ENCODE results near the gene CUX1.

The CUX1 gene

GRCh38 chr7:102005933-102006480, 188.6 kb downstream of the CUX1 start:
- Histone ChIP-seq H3K27me3 (ENCODE audit: insufficient read depth, poor library complexity, severe bottlenecking) (no peaks in the 10 kb centered on the region), H3K4me3 (replicated peaks; ENCODE audit: insufficient read depth, low read length) (no peak overlapping the region), H3K27ac (replicated peaks) (no peak overlapping the region)
- TF ChIP-seq GABPA (IDR thresholded peaks at IDR 0.05; ENCODE audit: low read depth), result no peak
- TF ChIP-seq POLR2AphosphoS5 (IDR thresholded peaks at IDR 0.05; ENCODE audit: low read depth), result no peak
- no peak for TF ChIP-seq REST (IDR thresholded peaks at IDR 0.05; ENCODE audit: insufficient replicate concordance, low read depth)
- no peak for TF ChIP-seq SPI1 (IDR thresholded peaks at IDR 0.05; ENCODE audit: borderline replicate concordance, low read depth)
- TF ChIP-seq CTCF (IDR thresholded peaks at IDR 0.05; ENCODE audit: insufficient read depth, low read length), result no peak
- DNase-seq (ENCODE audit: low read depth in 1 of 2, low spot score in 1 of 2), result no peak

- DNase-seq (ENCODE audit: low read depth in 1 of 2, low spot score in 1 of 2), result no peak
- H3K27ac ChIP-seq (replicated peaks), result no peak overlapping the region
- no peaks in the 10 kb centered on the region for H3K27me3 ChIP-seq (ENCODE audit: insufficient read depth, poor library complexity, severe bottlenecking)
- no peak for TF ChIP-seq SPI1 (IDR thresholded peaks at IDR 0.05; ENCODE audit: borderline replicate concordance, low read depth)
- no peak for TF ChIP-seq GABPA (IDR thresholded peaks at IDR 0.05; ENCODE audit: low read depth)
- TF ChIP-seq CTCF (IDR thresholded peaks at IDR 0.05; ENCODE audit: insufficient read depth, low read length), result no peak
- no peak for TF ChIP-seq REST (IDR thresholded peaks at IDR 0.05; ENCODE audit: insufficient replicate concordance, low read depth)
- no peak for TF ChIP-seq POLR2AphosphoS5 (IDR thresholded peaks at IDR 0.05; ENCODE audit: low read depth)
- no peak overlapping the region for H3K4me3 ChIP-seq (replicated peaks; ENCODE audit: insufficient read depth, low read length)
Measured at GRCh38 chr7:102006695-102007094, 189.3 kb downstream of the CUX1 start.

GRCh38 chr7:102008535-102009262, 191.3 kb downstream of the CUX1 start:
- H3K27me3 ChIP-seq (ENCODE audit: insufficient read depth, poor library complexity, severe bottlenecking), result no peaks in the 10 kb centered on the region
- no peak for TF ChIP-seq CTCF (IDR thresholded peaks at IDR 0.05; ENCODE audit: insufficient read depth, low read length)
- no peak for TF ChIP-seq REST (IDR thresholded peaks at IDR 0.05; ENCODE audit: insufficient replicate concordance, low read depth)
- TF ChIP-seq POLR2AphosphoS5 (IDR thresholded peaks at IDR 0.05; ENCODE audit: low read depth), result no peak
- no peak for TF ChIP-seq GABPA (IDR thresholded peaks at IDR 0.05; ENCODE audit: low read depth)
- no peak for TF ChIP-seq SPI1 (IDR thresholded peaks at IDR 0.05; ENCODE audit: borderline replicate concordance, low read depth)
- H3K4me3 ChIP-seq (replicated peaks; ENCODE audit: insufficient read depth, low read length), result no peak overlapping the region
- no peak overlapping the region for H3K27ac ChIP-seq (replicated peaks)
- DNase-seq (ENCODE audit: low read depth in 1 of 2, low spot score in 1 of 2), result no peak

All from HL-60 (cell line).